H1 (cell line): ENCODE measurements around the gene ORAI1. TPM values are rescaled to one million over a fixed set of nuclear protein-coding genes. Genes with fewer than 3 reads are reported as not detected.

Source experiments
- CTCF ChIA-PET: fragments of 300-600 bp; sonication (Branson Sonifier 250); formaldehyde crosslinking; loops from one replicate; lab custom pipeline; 2021; ENCODE audit not compliant: partially characterized antibody; lab: Charles Lee
- POLR2A ChIA-PET: fragments of 300-600 bp; sonication (Branson Sonifier 250); formaldehyde crosslinking; loops from one replicate; lab custom pipeline; 2021; ENCODE audit warnings: inconsistent platforms; ENCODE audit not compliant: partially characterized antibody; lab: Charles Lee
- DNase-seq, 2 experiments: peaks; one replicate each; pipeline versions ENCODE4 v3.0.0 to v3.0.0-alpha.2; 2010 to 2022; ENCODE audit warnings: low spot score in 2 of 2, low read depth in 1 of 2, mixed read lengths in 1 of 2
- FAIRE-seq: peaks from 2 replicates; lab custom pipeline; 2011; peaks lifted over from hg19 to GRCh38; lab: Jason Lieb, UNC
- H2AFZ ChIP-seq: 2 replicates; pipeline ENCODE4 v1.8.1; 2012; ENCODE audit warnings: low read length, inconsistent platforms
- H2AK5ac ChIP-seq: 2 replicates; pipeline ENCODE4 v1.6.1; 2013; ENCODE audit warnings: low read depth, low read length
- H2BK120ac ChIP-seq: replicated peaks from 2 replicates; pipeline ENCODE3; 2013; ENCODE audit warnings: low read depth, low read length, inconsistent platforms
- H2BK12ac ChIP-seq: 2 replicates; pipeline ENCODE4 v1.6.1; 2013; ENCODE audit warnings: low read depth, low read length
- H2BK15ac ChIP-seq: 2 replicates; pipeline ENCODE4 v1.6.1; 2013; ENCODE audit warnings: low read length
- H2BK20ac ChIP-seq: 2 replicates; pipeline ENCODE4 v1.6.1; 2013; ENCODE audit warnings: low read length
- H2BK5ac ChIP-seq: 2 replicates; pipeline ENCODE4 v1.6.1; 2013; ENCODE audit warnings: low read depth, low read length
- H3K14ac ChIP-seq: 2 replicates; pipeline ENCODE4 v1.6.1; 2013; ENCODE audit warnings: inconsistent platforms; ENCODE audit not compliant: insufficient read length
- H3K18ac ChIP-seq: 2 replicates; pipeline ENCODE4 v1.6.1; 2013; ENCODE audit warnings: low read length; ENCODE audit errors: extremely low read depth
- H3K23ac ChIP-seq: 2 replicates; pipeline ENCODE4 v1.6.1; 2013; ENCODE audit warnings: inconsistent platforms; ENCODE audit not compliant: insufficient read length
- H3K23me2 ChIP-seq: 2 replicates; pipeline ENCODE4 v1.6.1; 2013; ENCODE audit warnings: low read depth, low read length
- H3K27ac ChIP-seq: 2 replicates; pipeline ENCODE4 v1.6.1; 2011; ENCODE audit warnings: low read depth, low read length, inconsistent platforms
- H3K27me3 ChIP-seq, 4 experiments: replicated peaks in 1 of 4; 1 replicate in 1 of 4; 2 replicates in 3 of 4; pipeline versions ENCODE4 v1.6.1 to v1.8.1; 2011 to 2013; ENCODE audit warnings: low read length in 3 of 4, mild to moderate bottlenecking in 3 of 4, inconsistent platforms in 2 of 4, mixed read lengths in 2 of 4, moderate library complexity in 1 of 4; ENCODE audit not compliant: control insufficient read depth in 3 of 4, insufficient read depth in 3 of 4; ENCODE audit errors: extremely low read depth in 1 of 4
- H3K36me3 ChIP-seq, 4 experiments: 2 replicates each; pipeline versions ENCODE4 v1.6.1 to v1.8.1; 2011 to 2013; ENCODE audit warnings: mild to moderate bottlenecking in 4 of 4, low read length in 3 of 4, moderate library complexity in 2 of 4, control low read depth in 1 of 4, inconsistent platforms in 1 of 4; ENCODE audit not compliant: insufficient read depth in 4 of 4, control insufficient read depth in 2 of 4
- H3K4ac ChIP-seq: replicated peaks from 2 replicates; pipeline ENCODE3; 2013; ENCODE audit warnings: low read length, low read depth, mixed read lengths, inconsistent platforms; ENCODE audit not compliant: insufficient read length
- H3K4me1 ChIP-seq, 4 experiments: replicated peaks in 1 of 4; 1 replicate in 1 of 4; 2 replicates in 3 of 4; pipeline versions ENCODE4 v1.6.1 to v1.8.1; 2011 to 2013; ENCODE audit warnings: low read length in 3 of 4, inconsistent platforms in 2 of 4, mixed read lengths in 1 of 4; ENCODE audit not compliant: insufficient read depth in 4 of 4, control insufficient read depth in 3 of 4
- H3K4me2 ChIP-seq, 2 experiments: 2 replicates each; pipeline versions ENCODE4 v1.6.1 to v1.8.1; 2011 to 2013; ENCODE audit warnings: low read depth in 2 of 2, low read length in 2 of 2, control low read depth in 1 of 2, inconsistent platforms in 1 of 2, mild to moderate bottlenecking in 1 of 2; ENCODE audit not compliant: insufficient read depth in 1 of 2
- H3K4me3 ChIP-seq, 4 experiments: fragments of 200-600, 300-600 bp in 1 of 4; sonication (generic), shearing (Covaris generic), sonication (Bioruptor Twin) in 1 of 4; 2 replicates each; pipeline versions ENCODE4 v1.5.1 to v1.8.1; 2011 to 2016; ENCODE audit warnings: low read length in 4 of 4, low read depth in 3 of 4, control low read depth in 2 of 4, inconsistent platforms in 2 of 4, mild to moderate bottlenecking in 2 of 4, mixed read lengths in 1 of 4, moderate library complexity in 1 of 4; ENCODE audit not compliant: insufficient read depth in 2 of 4; ENCODE audit errors: extremely low read depth in 1 of 4
- H3K56ac ChIP-seq: replicated peaks from 2 replicates; pipeline ENCODE3; 2013; ENCODE audit warnings: low read depth, mild to moderate bottlenecking, mixed read lengths, low read length, inconsistent platforms; ENCODE audit not compliant: insufficient read length
- H3K79me1 ChIP-seq: 2 replicates; pipeline ENCODE4 v1.6.1; 2013; ENCODE audit warnings: low read depth, low read length, control low read depth
- H3K79me2 ChIP-seq, 2 experiments: 2 replicates each; pipeline versions ENCODE4 v1.6.1 to v1.8.1; 2012 to 2013; ENCODE audit warnings: low read length in 2 of 2, mild to moderate bottlenecking in 2 of 2, inconsistent platforms in 1 of 2; ENCODE audit not compliant: insufficient read depth in 2 of 2, control insufficient read depth in 1 of 2
- H3K9ac ChIP-seq, 4 experiments: replicated peaks in 1 of 4; 1 replicate in 1 of 4; 2 replicates in 3 of 4; pipeline versions ENCODE4 v1.6.1 to v1.8.1; 2011 to 2013; ENCODE audit warnings: low read depth in 3 of 4, low read length in 3 of 4, control low read depth in 2 of 4, mild to moderate bottlenecking in 2 of 4, moderate library complexity in 2 of 4, inconsistent platforms in 1 of 4; ENCODE audit errors: extremely low read depth in 1 of 4
- H3K9me3 ChIP-seq, 2 experiments: 2 replicates each; pipeline versions ENCODE4 v1.6.1 to v1.8.1; 2012 to 2013; ENCODE audit warnings: mild to moderate bottlenecking in 2 of 2, moderate library complexity in 2 of 2, control low read depth in 1 of 2, inconsistent platforms in 1 of 2, low read depth in 1 of 2, low read length in 1 of 2, mixed read lengths in 1 of 2; ENCODE audit not compliant: insufficient read depth in 2 of 2
- H4K20me1 ChIP-seq, 2 experiments: replicated peaks in 1 of 2; 2 replicates each; pipeline versions ENCODE3 to v1.8.1; 2011 to 2013; ENCODE audit warnings: inconsistent platforms in 2 of 2, low read length in 2 of 2, mild to moderate bottlenecking in 1 of 2; ENCODE audit not compliant: insufficient read depth in 2 of 2, control insufficient read depth in 1 of 2
- H4K5ac ChIP-seq: 2 replicates; pipeline ENCODE4 v1.6.1; 2013; ENCODE audit warnings: low read length, low read depth, mixed read lengths, inconsistent platforms; ENCODE audit not compliant: insufficient read length
- H4K8ac ChIP-seq: 2 replicates; pipeline ENCODE4 v1.8.0; 2013; ENCODE audit warnings: mild to moderate bottlenecking, moderate library complexity, low read length, inconsistent platforms; ENCODE audit not compliant: insufficient read depth; ENCODE audit errors: extremely low read depth
- H4K91ac ChIP-seq: replicated peaks from 2 replicates; pipeline ENCODE3; 2013; ENCODE audit warnings: low read length, mixed read lengths, inconsistent platforms; ENCODE audit not compliant: insufficient read length
- CBX5 ChIP-seq: fragments of 300-800, 300-1000 bp; sonication (generic); IDR thresholded peaks from 2 replicates; pipeline ENCODE4 v1.7.1; 2016; ENCODE audit warnings: antibody characterized with exemption, low read length, low read depth
- CHD1 ChIP-seq: IDR thresholded peaks from 2 replicates; pipeline ENCODE4 v1.6.1; 2012; ENCODE audit warnings: low read depth, low read length, improper control_type of control experiment
- HDAC2 ChIP-seq, 2 experiments: fragments of 300-600 bp in 1 of 2; sonication (generic) in 1 of 2; IDR thresholded peaks; 2 replicates each; pipeline ENCODE4 v1.6.1; 2011 to 2012; ENCODE audit warnings: low read depth in 2 of 2, low read length in 2 of 2, mild to moderate bottlenecking in 2 of 2, moderate library complexity in 2 of 2, borderline replicate concordance in 1 of 2, inconsistent platforms in 1 of 2
- RAD21 ChIP-seq, 2 experiments: IDR thresholded peaks in 1 of 2; conservative IDR thresholded peaks in 1 of 2; 2 replicates each; pipeline ENCODE4 v1.6.1; 2011; ENCODE audit warnings: low read depth in 2 of 2, low read length in 2 of 2, improper control_type of control experiment in 1 of 2, inconsistent platforms in 1 of 2, mild to moderate bottlenecking in 1 of 2, moderate library complexity in 1 of 2
- SAP30 ChIP-seq: fragments of 300-600 bp; sonication (generic); IDR thresholded peaks from 2 replicates; pipeline ENCODE4 v1.7.1; 2012; ENCODE audit warnings: low read length, moderate library complexity, mild to moderate bottlenecking, inconsistent platforms; ENCODE audit not compliant: insufficient read depth, insufficient replicate concordance
- SIN3A ChIP-seq, 2 experiments: IDR thresholded peaks in 1 of 2; conservative IDR thresholded peaks in 1 of 2; 2 replicates each; pipeline ENCODE4 v1.6.1; 2011 to 2012; ENCODE audit warnings: low read length in 2 of 2, improper control_type of control experiment in 1 of 2, low read depth in 1 of 2, mild to moderate bottlenecking in 1 of 2
- TAF7 ChIP-seq: optimal IDR thresholded peaks from 2 replicates; pipeline ENCODE3; 2011; ENCODE audit warnings: low read depth, mild to moderate bottlenecking, inconsistent platforms, low read length, moderate library complexity, borderline replicate concordance
- TEAD4 ChIP-seq: IDR thresholded peaks from 2 replicates; pipeline ENCODE4 v1.6.1; 2012; ENCODE audit warnings: low read depth, low read length, inconsistent platforms, mixed read lengths
- WGBS, 2 experiments: shearing (Covaris generic) in 1 of 2; methylation state at CpG; one replicate each; pipeline versions ENCODE4 v1.1.6 to v1.1.7; 2013 to 2015; ENCODE audit warnings: low lambda C conversion rate in 2 of 2, mixed read lengths in 2 of 2, inconsistent platforms in 1 of 2, low coverage in 1 of 2, missing lambda C conversion rate in 1 of 2; ENCODE audit not compliant: insufficient replicate concordance in 2 of 2, insufficient coverage in 1 of 2, insufficient read length in 1 of 2; ENCODE audit errors: extremely low coverage in 1 of 2, missing lambda C conversion rate in 1 of 2; 5-methylcytosine and 5-hydroxymethylcytosine counted together
- polyA plus RNA-seq, 7 experiments: library from polyadenylated mRNA; depleted of rRNA in 3 of 7; stranded (reverse) in 5 of 7; unstranded in 2 of 7; fragments of >200 nt in 5 of 7; fragments of 200-250 nt in 2 of 7; gene quantifications; 1 replicate in 5 of 7; 2 replicates in 1 of 7; 4 replicates in 1 of 7; pipeline versions ENCODE4 v1.2.1 to v1.2.3, GENCODE V29; 2011 to 2013; ENCODE audit warnings: missing spikeins in 2 of 7, mixed read lengths in 2 of 7
- total RNA-seq: library from RNA; stranded (reverse); fragmentation: NEBNext Ultra II Directional; extraction: Animal tissue kit (Norgen Biotek cat#: 25700); gene quantifications from 2 replicates; pipeline ENCODE4 v1.2.1, GENCODE V29; 2021

ORAI1 gene
- total and polyA plus RNA-seq, 2 of the 8 experiments (the other 6 are each of a cell fraction or from before 2014, with no cell fraction given), result 29.9 to 71.5 TPM

DNA sequence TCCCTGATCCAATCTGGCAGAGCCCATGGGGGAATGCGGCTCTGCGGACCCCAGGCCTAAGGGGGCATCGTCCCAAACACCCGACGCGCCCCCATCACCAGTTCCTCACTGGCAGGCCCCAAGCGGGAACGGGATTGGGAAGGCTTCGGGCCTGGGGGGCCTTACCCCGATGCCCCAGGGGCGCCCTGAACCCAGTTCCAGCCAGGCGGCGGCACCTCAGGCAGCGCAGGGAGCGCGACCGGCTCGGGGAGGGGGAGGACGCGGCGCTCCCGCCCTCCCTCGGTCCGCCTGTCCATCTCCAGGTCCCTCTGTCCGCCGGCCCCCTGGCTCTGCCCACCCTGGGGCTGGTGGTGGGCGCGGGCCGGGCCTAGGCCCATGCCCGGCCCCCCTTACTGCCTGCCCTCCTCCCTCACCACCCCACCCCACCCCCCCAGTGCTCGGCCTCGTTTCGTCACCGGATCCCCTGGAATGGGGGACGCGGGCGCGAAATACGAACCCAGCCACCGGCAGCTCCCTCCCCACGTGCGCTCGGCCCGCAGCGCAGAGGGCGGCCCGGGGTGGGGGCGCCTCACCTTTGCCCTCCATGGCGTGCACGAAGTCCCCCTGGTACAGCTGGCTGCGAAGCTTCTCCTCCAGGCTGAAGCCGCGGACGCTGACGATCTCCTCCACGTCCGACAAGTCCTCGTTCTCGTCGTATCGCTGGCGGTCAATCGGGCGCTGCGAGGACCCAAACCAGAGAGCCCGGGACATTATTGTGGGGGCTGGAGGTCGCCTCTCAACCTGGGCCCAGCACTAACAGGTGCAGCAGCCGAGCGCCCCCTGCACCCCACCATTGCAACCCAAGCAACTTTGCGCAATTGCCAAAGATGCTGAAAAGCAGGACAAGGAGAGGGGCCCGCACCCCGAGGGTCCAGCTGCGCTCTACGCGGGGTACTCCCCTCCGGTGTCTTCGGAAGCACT lies 47.8 kb upstream of the ORAI1 start:
- peak overlapping the region; percentile 91 for H3K56ac ChIP-seq
- ChIA-PET CTCF (interaction anchor here (0.6 to 6.6 kb wide), 9 partner anchors 22 to 233 kb away, joined by 3 to 57 read pairs (median 5); partner anchors contain the start of genes MORN3 and ORAI1), POLR2A (interaction anchor here (0.6 to 31.0 kb wide), 20 partner anchors 8 to 997 kb away, joined by 3 to 793 read pairs (median 6); partner anchors contain the start of genes MORN3 and ORAI1)
- peak; percentile 34 to 76 for DNase-seq
- peak overlapping the region; percentile 98 for H2BK5ac ChIP-seq
- 1% methylated on average over 59 of the region's 77 CpGs; no CpG with 5 or more reads in 1 of the 2 experiments for WGBS, 2 experiments
- H2BK15ac ChIP-seq, result peak overlapping the region; percentile 99; the same call in 1 of the 2 replicates
- peak overlapping the region; percentile 98 for H3K18ac ChIP-seq
- peak overlapping the region; percentile 98 for H2BK12ac ChIP-seq
- peaks cover 28% of the 10 kb centered on the region for H3K23me2 ChIP-seq
- H2AFZ ChIP-seq, result no peak overlapping the region
- peak overlapping the region; percentile 59; the same call in 1 of the 2 replicates for H2AK5ac ChIP-seq
- H4K8ac ChIP-seq, result peak overlapping the region; percentile 96
- H3K9ac ChIP-seq, result peak overlapping the region; percentile 61 to 90 (median 88)
- peak overlapping the region; percentile 98 for H4K91ac ChIP-seq
- H3K4ac ChIP-seq, result peak overlapping the region; percentile 93
- H3K79me1 ChIP-seq, result peaks cover 17% of the 10 kb centered on the region
- no peaks in the 10 kb centered on the region for H3K27me3 ChIP-seq
- H3K36me3 ChIP-seq, result peaks cover 20 to 28% (median 20%) of the 10 kb centered on the region in 4 experiments
- peak overlapping the region; percentile 90 to 100 for H3K4me2 ChIP-seq
- H3K9me3 ChIP-seq, result no peaks in the 10 kb centered on the region
- H3K27ac ChIP-seq, result peak overlapping the region; percentile 95
- peaks cover 0 to 64% of the 10 kb centered on the region in 2 experiments; a peak in 2 of 4 replicates for H3K79me2 ChIP-seq
- H2BK20ac ChIP-seq, result peak overlapping the region; percentile 93
- peak overlapping the region; percentile 89 for H2BK120ac ChIP-seq
- H3K23ac ChIP-seq, result no peak overlapping the region
- H3K4me3 ChIP-seq, result peak overlapping the region; percentile 60 to 88 (median 81)
- peak overlapping the region; percentile 95 for H4K5ac ChIP-seq
- no peak overlapping the region for H3K14ac ChIP-seq
- FAIRE-seq, result no peak
- H4K20me1 ChIP-seq, result peaks cover 0 to 2% of the 10 kb centered on the region in 2 experiments
- peaks cover 10 to 27% (median 20%) of the 10 kb centered on the region in 4 experiments for H3K4me1 ChIP-seq
- peak in 1 of 2 experiments; percentile 14; a peak in 1 of 4 replicates for TF ChIP-seq HDAC2 (IDR thresholded peaks at IDR 0.05; ENCODE audit: borderline replicate concordance in 1 of 2, low read depth in 2 of 2, low read length in 2 of 2)
- TF ChIP-seq TAF7, result no peak
- peak; percentile 9; the same call in 1 of the 2 replicates for TF ChIP-seq CHD1
- no peak; a peak in 1 of 4 replicates for TF ChIP-seq RAD21 (IDR thresholded peaks at IDR 0.05 in 1 of 2, conservative IDR thresholded peaks at IDR 0.05 in 1 of 2; ENCODE audit: low read depth in 2 of 2, low read length in 2 of 2)
- TF ChIP-seq CBX5, result no peak
- TF ChIP-seq SAP30, result peak; percentile 53
- TF ChIP-seq TEAD4, result no peak
- TF ChIP-seq SIN3A (conservative IDR thresholded peaks at IDR 0.05 in 1 of 2, IDR thresholded peaks at IDR 0.05 in 1 of 2; ENCODE audit: low read depth in 1 of 2, low read length in 2 of 2), result peak in 1 of 2 experiments; percentile 78; a peak in 3 of 4 replicates
